BJ (cell line): ENCODE data around the gene SMIM41. TPM values are rescaled to one million over a fixed set of nuclear protein-coding genes. Genes with fewer than 3 reads are reported as not detected.
A peak's percentile ranks its signal among the peaks of the same experiment; 100 is the strongest.

Source experiments
- CTCF ChIA-PET: fragments of 350-600 bp; formaldehyde crosslinking; extraction: SDS; loops from one replicate; lab custom pipeline; 2021; ENCODE audit warnings: antibody characterized with exemption, inconsistent platforms; lab: Yijun Ruan, JAX
- POLR2A ChIA-PET: fragments of 300-600 bp; sonication (Branson Sonifier 250); formaldehyde crosslinking; extraction: SDS; loops from one replicate; lab custom pipeline; 2021; ENCODE audit warnings: antibody characterized with exemption; lab: Charles Lee
- DNase-seq: peaks from one replicate; pipeline ENCODE4 v3.0.0-alpha.2; 2011; ENCODE audit warnings: low read depth
- H3K27me3 ChIP-seq: 2 replicates; pipeline ENCODE4 v1.6.0; 2011; ENCODE audit warnings: low read length; ENCODE audit not compliant: control insufficient read depth, insufficient read depth
- H3K36me3 ChIP-seq: 2 replicates; pipeline ENCODE4 v1.5.1; 2011; ENCODE audit warnings: low read length; ENCODE audit not compliant: control insufficient read depth, insufficient read depth
- H3K4me3 ChIP-seq: 2 replicates; pipeline ENCODE4 v1.5.1; 2011; ENCODE audit warnings: low read depth, mild to moderate bottlenecking, control low read depth, low read length
- CTCF ChIP-seq: IDR thresholded peaks from 2 replicates; pipeline ENCODE4 v1.5.1; 2011; ENCODE audit warnings: low read depth, mild to moderate bottlenecking, control low read depth, inconsistent platforms, low read length, moderate library complexity; ENCODE audit not compliant: insufficient read depth
- polyA plus RNA-seq: library from polyadenylated mRNA; depleted of rRNA; stranded (reverse); fragments of >200 nt; gene quantifications from 2 replicates; pipeline ENCODE4 v1.2.3, GENCODE V29; 2011

SMIM41 gene
- polyA plus RNA-seq, 1 experiment: not detected

- TF ChIP-seq CTCF: no peak
- ChIA-PET POLR2A (no interaction called here), CTCF (interaction anchor here (1.1 to 5.7 kb wide), 5 partner anchors 12 to 38 kb away, joined by 3 to 48 read pairs (median 6); partner anchors contain the start of gene ATG101)
- 0 out of 2 replicates have a peak, but pooled peaks cover 2% of the 10 kb centered on the region for H3K36me3 ChIP-seq
- DNase-seq: peak; percentile 89
- no peak overlapping the region for H3K4me3 ChIP-seq
- H3K27me3 ChIP-seq: no peaks in the 10 kb centered on the region
Measured at GRCh38 chr12:52044292-52044983, 35.1 kb upstream of the SMIM41 start.

GRCh38 chr12:52045794-52046199 lies 33.7 kb upstream of the SMIM41 start:
- POLR2A ChIA-PET: interaction anchor here (0.7 kb wide), 1 partner anchor 13 kb away, joined by 3 read pairs; no protein-coding TSS in a partner anchor
- CTCF ChIA-PET: interaction anchor here (1.0 to 5.7 kb wide), 3 partner anchors 21 to 37 kb away, joined by 3 to 48 read pairs (median 5); no protein-coding TSS in a partner anchor
- DNase-seq: no peak
- TF ChIP-seq CTCF: no peak
- no peaks in the 10 kb centered on the region for H3K27me3 ChIP-seq
- no peak overlapping the region for H3K4me3 ChIP-seq
- H3K36me3 ChIP-seq: 0 out of 2 replicates have a peak, but pooled peaks cover 2% of the 10 kb centered on the region

GRCh38 chr12:52046859-52047258 lies 32.6 kb upstream of the SMIM41 start:
- ChIA-PET CTCF (interaction anchor here (1.0 to 5.7 kb wide), 4 partner anchors 22 to 43 kb away, joined by 3 to 48 read pairs (median 3); no protein-coding TSS in a partner anchor), POLR2A (no interaction called here)
- no peaks in the 10 kb centered on the region for H3K27me3 ChIP-seq
- 0 out of 2 replicates have a peak, but pooled peaks cover 2% of the 10 kb centered on the region for H3K36me3 ChIP-seq
- no peak for DNase-seq
- TF ChIP-seq CTCF: no peak
- no peak overlapping the region for H3K4me3 ChIP-seq

- POLR2A ChIA-PET: interaction anchor here (0.5 to 0.6 kb wide), 2 partner anchors 22 to 42 kb away, joined by 3 to 5 read pairs; no protein-coding TSS in a partner anchor
- no peak overlapping the region for H3K4me3 ChIP-seq
- no peak for DNase-seq
- no peak for TF ChIP-seq CTCF
- H3K27me3 ChIP-seq: no peaks in the 10 kb centered on the region
- CTCF ChIA-PET: no interaction called here
- H3K36me3 ChIP-seq: no peaks in the 10 kb centered on the region; the same call in 1 of the 2 replicates
Measured at GRCh38 chr12:52049286-52049685, 30.2 kb upstream of the SMIM41 start.

- H3K4me3 ChIP-seq: no peak overlapping the region
- DNase-seq: no peak
- CTCF ChIA-PET: no interaction called here
- no peaks in the 10 kb centered on the region for H3K27me3 ChIP-seq
- POLR2A ChIA-PET: no interaction called here
- no peak for TF ChIP-seq CTCF
- no peaks in the 10 kb centered on the region; the same call in 1 of the 2 replicates for H3K36me3 ChIP-seq
Measured at GRCh38 chr12:52049688-52050087, 29.8 kb upstream of the SMIM41 start.
